Retinal pigment epithelial cell (primary cell): ENCODE measurements around the gene HIC1.

ENCODE experiments used
- DNase-seq: peaks from one replicate; pipeline ENCODE4 v3.0.0-alpha.2; 2010; ENCODE audit warnings: low read depth
- H3K4me3 ChIP-seq: 2 replicates; pipeline ENCODE4 v1.5.1; 2011; ENCODE audit warnings: mild to moderate bottlenecking, low read length, control low read depth, moderate library complexity
- CTCF ChIP-seq: conservative IDR thresholded peaks from 2 replicates; pipeline ENCODE4 v1.5.1; 2011; ENCODE audit warnings: low read depth, low read length, control low read depth, inconsistent platforms

HIC1 gene

GRCh38 chr17:2102931-2103809 is 48.3 kb downstream of the HIC1 start:
- H3K4me3 ChIP-seq: no peak overlapping the region
- DNase-seq: peak; percentile 98
- TF ChIP-seq CTCF: no peak

GRCh38 chr17:2105663-2106062 is 50.8 kb downstream of the HIC1 start:
- DNase-seq: no peak
- no peak for TF ChIP-seq CTCF
- no peak overlapping the region for H3K4me3 ChIP-seq

GRCh38 chr17:2106308-2106955 is 51.5 kb downstream of the HIC1 start:
- DNase-seq: no peak
- no peak for TF ChIP-seq CTCF
- no peak overlapping the region for H3K4me3 ChIP-seq

GRCh38 chr17:2107050-2107449 is 52.1 kb downstream of the HIC1 start:
- TF ChIP-seq CTCF: no peak
- no peak for DNase-seq
- H3K4me3 ChIP-seq: no peak overlapping the region

- DNase-seq: no peak
- TF ChIP-seq CTCF: no peak
Measured at GRCh38 chr17:2107506-2107905, 52.6 kb downstream of the HIC1 start.

GRCh38 chr17:2108170-2108569 is 53.3 kb downstream of the HIC1 start:
- no peak overlapping the region for H3K4me3 ChIP-seq
- DNase-seq: no peak
- TF ChIP-seq CTCF: no peak

More at GRCh38 chr17:2107506-2107905, 52.6 kb downstream of the HIC1 start:
- no peak overlapping the region for H3K4me3 ChIP-seq
